ENCODE measurements around the gene HCN1.

- TF ChIP-seq GABPA (IDR thresholded peaks at IDR 0.05; ENCODE audit: low read depth) (no peak), CTCF (IDR thresholded peaks at IDR 0.05; ENCODE audit: insufficient read depth, low read length) (no peak), POLR2AphosphoS5 (IDR thresholded peaks at IDR 0.05; ENCODE audit: low read depth) (no peak), SPI1 (IDR thresholded peaks at IDR 0.05; ENCODE audit: borderline replicate concordance, low read depth) (no peak)
Observed at GRCh38 chr5:45512521-45512920, 183.7 kb downstream of the HCN1 start.

Data from HL-60 (cell line).